ENCODE measurements around the gene TSPYL1.

- TF ChIP-seq CTCF (IDR thresholded peaks at IDR 0.05; ENCODE audit: poor library complexity, severe bottlenecking) (no peak), POLR2AphosphoS5 (IDR thresholded peaks at IDR 0.05) (no peak), RAD21 (conservative IDR thresholded peaks at IDR 0.05) (no peak), MXI1 (conservative IDR thresholded peaks at IDR 0.05; ENCODE audit: poor library complexity, severe bottlenecking) (no peak), EZH2 (IDR thresholded peaks at IDR 0.05; ENCODE audit: borderline replicate concordance, insufficient read depth, low read length, poor library complexity, severe bottlenecking) (no peak), EP300 (conservative IDR thresholded peaks at IDR 0.05; ENCODE audit: poor library complexity, severe bottlenecking) (no peak), TAF1 (IDR thresholded peaks at IDR 0.05; ENCODE audit: low read depth) (no peak), SMC3 (conservative IDR thresholded peaks at IDR 0.05; ENCODE audit: poor library complexity) (no peak)
- TF ChIP-seq, protein P1, sequence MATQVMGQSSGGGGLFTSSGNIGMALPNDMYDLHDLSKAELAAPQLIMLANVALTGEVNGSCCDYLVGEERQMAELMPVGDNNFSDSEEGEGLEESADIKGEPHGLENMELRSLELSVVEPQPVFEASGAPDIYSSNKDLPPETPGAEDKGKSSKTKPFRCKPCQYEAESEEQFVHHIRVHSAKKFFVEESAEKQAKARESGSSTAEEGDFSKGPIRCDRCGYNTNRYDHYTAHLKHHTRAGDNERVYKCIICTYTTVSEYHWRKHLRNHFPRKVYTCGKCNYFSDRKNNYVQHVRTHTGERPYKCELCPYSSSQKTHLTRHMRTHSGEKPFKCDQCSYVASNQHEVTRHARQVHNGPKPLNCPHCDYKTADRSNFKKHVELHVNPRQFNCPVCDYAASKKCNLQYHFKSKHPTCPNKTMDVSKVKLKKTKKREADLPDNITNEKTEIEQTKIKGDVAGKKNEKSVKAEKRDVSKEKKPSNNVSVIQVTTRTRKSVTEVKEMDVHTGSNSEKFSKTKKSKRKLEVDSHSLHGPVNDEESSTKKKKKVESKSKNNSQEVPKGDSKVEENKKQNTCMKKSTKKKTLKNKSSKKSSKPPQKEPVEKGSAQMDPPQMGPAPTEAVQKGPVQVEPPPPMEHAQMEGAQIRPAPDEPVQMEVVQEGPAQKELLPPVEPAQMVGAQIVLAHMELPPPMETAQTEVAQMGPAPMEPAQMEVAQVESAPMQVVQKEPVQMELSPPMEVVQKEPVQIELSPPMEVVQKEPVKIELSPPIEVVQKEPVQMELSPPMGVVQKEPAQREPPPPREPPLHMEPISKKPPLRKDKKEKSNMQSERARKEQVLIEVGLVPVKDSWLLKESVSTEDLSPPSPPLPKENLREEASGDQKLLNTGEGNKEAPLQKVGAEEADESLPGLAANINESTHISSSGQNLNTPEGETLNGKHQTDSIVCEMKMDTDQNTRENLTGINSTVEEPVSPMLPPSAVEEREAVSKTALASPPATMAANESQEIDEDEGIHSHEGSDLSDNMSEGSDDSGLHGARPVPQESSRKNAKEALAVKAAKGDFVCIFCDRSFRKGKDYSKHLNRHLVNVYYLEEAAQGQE (IDR thresholded peaks at IDR 0.05; ENCODE audit: borderline replicate concordance) = no peak
Observed at GRCh38 chr6:116309001-116309400, 29.3 kb upstream of the TSPYL1 start.
